ENCODE results near the gene PCNP. TPM values are rescaled to one million over a fixed set of nuclear protein-coding genes. Genes with fewer than 3 reads are reported as not detected.
"Not testable (repeated sequence)": the region's sequence is repeated elsewhere in the genome, so short reads cannot be mapped to it uniquely, and the experiment has no call there.

PCNP gene
- polyA plus RNA-seq, 1 donor = 242 TPM

GRCh38 chr3:101625879-101626278 lies 51.9 kb downstream of the PCNP start:
- no peak for DNase-seq

GRCh38 chr3:101629219-101629618 lies 55.2 kb downstream of the PCNP start:
- DNase-seq = no peak

GRCh38 chr3:101631098-101631796 lies 57.3 kb downstream of the PCNP start:
- no peak for DNase-seq

GRCh38 chr3:101631959-101632358 lies 58.0 kb downstream of the PCNP start:
- not testable (repeated sequence) for DNase-seq

GRCh38 chr3:101632586-101632985 lies 58.6 kb downstream of the PCNP start:
- DNase-seq = no peak

- no peak for DNase-seq
Measured at GRCh38 chr3:101633186-101633585, 59.2 kb downstream of the PCNP start.

GRCh38 chr3:101634591-101635196 lies 60.7 kb downstream of the PCNP start:
- no peak for DNase-seq

GRCh38 chr3:101635345-101635744 lies 61.4 kb downstream of the PCNP start:
- DNase-seq = no peak

GRCh38 chr3:101635954-101636798 lies 62.2 kb downstream of the PCNP start:
- peak; percentile 17 for DNase-seq

GRCh38 chr3:101637451-101637850 lies 63.5 kb downstream of the PCNP start:
- DNase-seq = no peak

GRCh38 chr3:101638261-101638745 lies 64.3 kb downstream of the PCNP start:
- DNase-seq = no peak

GRCh38 chr3:101639280-101639963 lies 65.4 kb downstream of the PCNP start:
- no peak for DNase-seq

GRCh38 chr3:101640256-101640655 lies 66.3 kb downstream of the PCNP start:
- no peak for DNase-seq

- not testable (repeated sequence) for DNase-seq
Measured at GRCh38 chr3:101641397-101642115, 67.6 kb downstream of the PCNP start.

GRCh38 chr3:101642441-101642840 lies 68.5 kb downstream of the PCNP start:
- DNase-seq = no peak

GRCh38 chr3:101643009-101643844 lies 69.2 kb downstream of the PCNP start:
- no peak for DNase-seq
